NOMO-1 treated with DMSO at 0.1 percent for 48 hours (cell line): ENCODE data around the gene SOX15.

ENCODE experiments used
- DNase-seq: peaks from one replicate; lab custom pipeline; 2025; ENCODE audit not compliant: unreplicated experiment; lab: John Stamatoyannopoulos, UW

The SOX15 gene

GRCh38 chr17:7559320-7560171 lies 30.3 kb downstream of the SOX15 start:
- DNase-seq = no peak

GRCh38 chr17:7558544-7559319 lies 31.2 kb downstream of the SOX15 start, which contains the start of gene TNFSF13:
TNFSF13 (plus strand) TSS chr17:7558750; CDS start chr17:7559040, 290 bp downstream.
- peak; percentile 87 for DNase-seq

DNA sequence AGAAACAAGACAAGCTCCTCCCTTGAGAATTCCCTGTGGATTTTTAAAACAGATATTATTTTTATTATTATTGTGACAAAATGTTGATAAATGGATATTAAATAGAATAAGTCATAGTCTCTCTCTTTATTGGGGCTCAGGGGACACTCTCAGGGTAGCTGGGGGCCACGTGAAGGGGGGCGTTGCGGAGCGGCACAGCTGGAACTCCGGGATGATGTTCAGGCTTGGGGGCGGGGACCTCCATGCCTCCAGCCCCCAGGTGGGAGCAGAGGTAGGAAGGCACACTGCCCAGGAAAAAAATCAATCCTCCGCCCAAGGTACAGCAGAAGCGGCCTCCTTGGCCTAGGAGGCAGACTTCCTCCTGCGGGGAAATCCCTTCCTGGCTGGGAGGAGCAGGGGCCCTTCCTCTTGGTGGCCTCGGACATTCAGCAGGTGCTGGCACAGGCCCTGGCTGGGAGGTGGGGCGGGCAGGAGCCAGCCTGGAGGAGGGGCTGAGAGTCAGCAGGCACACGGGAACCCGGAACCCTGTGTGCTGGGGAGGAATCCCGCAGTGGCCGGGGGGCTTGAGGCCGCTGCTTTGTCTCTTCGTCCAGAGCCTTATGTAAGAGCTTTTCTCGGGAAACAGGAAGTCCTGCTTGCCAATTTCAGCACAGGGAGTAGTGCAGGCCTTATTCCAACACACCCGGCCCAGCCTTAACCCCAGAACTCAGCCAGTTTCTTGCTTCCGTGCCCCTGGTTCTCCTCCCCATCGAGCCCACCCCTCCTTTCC lies 31.9 kb downstream of the SOX15 start:
- peak; percentile 75 for DNase-seq

- no peak for DNase-seq
These were observed 32.6 kb downstream of the SOX15 start for GRCh38 chr17:7557147-7557764.

- no peak for DNase-seq
These were observed 33.3 kb downstream of the SOX15 start for GRCh38 chr17:7556627-7557026.

- no peak for DNase-seq
These were observed 34.5 kb downstream of the SOX15 start for GRCh38 chr17:7555320-7555948.

DNA sequence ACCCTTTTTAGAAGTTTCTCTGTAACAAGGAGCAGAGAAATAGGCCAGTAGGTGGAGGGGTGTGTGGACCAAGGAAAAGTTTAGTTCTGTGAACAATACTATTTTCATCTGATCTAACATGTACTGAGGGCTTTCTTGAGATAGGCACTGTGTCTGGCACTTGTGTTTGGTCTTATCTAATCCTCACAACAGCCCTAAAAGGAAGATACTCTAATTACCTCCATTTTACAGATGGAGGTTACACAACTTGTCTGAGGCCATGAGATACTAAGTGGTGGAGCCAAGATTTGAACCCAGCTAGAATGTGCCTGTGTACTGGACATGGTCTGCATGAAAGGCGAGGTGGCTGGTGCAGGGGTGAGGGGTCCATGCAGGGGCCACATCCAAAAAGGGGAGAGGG lies 36.5 kb downstream of the SOX15 start:
- DNase-seq = no peak

- peak; percentile 80 for DNase-seq
These were observed 37.3 kb downstream of the SOX15 start for GRCh38 chr17:7552621-7553051.

- DNase-seq = no peak
These were observed 38.5 kb downstream of the SOX15 start for GRCh38 chr17:7551396-7551795.

- no peak for DNase-seq
These were observed 39.5 kb downstream of the SOX15 start for GRCh38 chr17:7550344-7550743.

- DNase-seq = no peak
These were observed 40.4 kb downstream of the SOX15 start for GRCh38 chr17:7549401-7550055.

DNA sequence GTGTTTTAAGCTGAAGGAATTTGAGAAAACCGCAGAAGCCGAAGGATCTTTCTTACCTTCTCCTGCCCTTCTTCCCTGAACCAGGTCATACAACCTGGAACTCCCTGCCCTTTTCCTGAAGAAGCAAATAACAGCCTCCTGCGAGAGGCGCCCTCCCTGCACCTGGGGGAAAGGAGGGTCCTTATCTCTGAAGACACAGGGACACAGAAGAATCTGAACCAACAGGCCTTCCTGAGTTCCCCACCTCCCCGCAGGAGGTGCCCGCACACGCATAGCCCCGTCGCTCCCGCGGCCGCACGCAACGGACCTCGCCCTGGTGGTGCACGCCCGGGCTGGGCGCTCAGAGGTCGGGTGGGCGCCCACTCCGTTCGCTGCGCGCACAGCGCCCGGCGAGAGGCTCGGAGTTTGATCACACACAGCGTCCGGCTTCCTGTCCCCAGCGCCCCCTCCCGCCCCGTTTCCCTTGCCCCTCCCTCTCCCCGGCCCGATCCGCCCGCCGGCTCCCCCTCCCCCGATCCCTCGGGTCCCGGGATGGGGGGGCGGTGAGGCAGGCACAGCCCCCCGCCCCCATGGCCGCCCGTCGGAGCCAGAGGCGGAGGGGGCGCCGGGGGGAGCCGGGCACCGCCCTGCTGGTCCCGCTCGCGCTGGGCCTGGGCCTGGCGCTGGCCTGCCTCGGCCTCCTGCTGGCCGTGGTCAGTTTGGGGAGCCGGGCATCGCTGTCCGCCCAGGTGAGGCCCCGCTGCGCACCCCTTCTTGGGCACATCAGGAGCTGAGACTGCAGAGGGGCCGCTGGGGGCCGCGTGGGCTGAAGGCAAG lies 41.1 kb downstream of the SOX15 start, which contains the start of gene TNFSF12:
TSS of gene TNFSF12 (plus strand) at position 474 of the 816 bp plus-strand sequence. CDS start at position 570, 96 bp downstream.
- DNase-seq = no peak

DNA sequence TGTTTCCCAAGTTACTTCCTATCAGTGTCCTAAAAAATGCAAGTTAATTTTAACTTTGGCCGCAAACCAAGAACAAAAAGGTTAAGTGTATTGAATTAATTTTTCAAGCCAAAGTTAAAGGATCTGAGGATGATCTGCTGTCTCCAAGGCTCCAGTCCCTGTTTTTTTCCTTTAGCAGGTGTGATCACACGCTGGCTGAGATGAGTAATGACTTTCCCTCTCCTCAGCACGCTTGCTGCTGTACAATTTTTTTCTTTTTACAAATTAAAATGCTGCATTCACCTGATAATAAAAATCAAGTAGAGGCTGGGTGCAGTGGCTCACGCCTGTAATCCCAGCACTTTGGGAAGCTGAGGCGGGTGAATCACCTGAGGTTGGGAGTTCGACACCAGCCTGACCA lies 45.0 kb downstream of the SOX15 start:
- no peak for DNase-seq

- no peak for DNase-seq
These were observed 48.7 kb downstream of the SOX15 start for GRCh38 chr17:7541074-7541621.

DNA sequence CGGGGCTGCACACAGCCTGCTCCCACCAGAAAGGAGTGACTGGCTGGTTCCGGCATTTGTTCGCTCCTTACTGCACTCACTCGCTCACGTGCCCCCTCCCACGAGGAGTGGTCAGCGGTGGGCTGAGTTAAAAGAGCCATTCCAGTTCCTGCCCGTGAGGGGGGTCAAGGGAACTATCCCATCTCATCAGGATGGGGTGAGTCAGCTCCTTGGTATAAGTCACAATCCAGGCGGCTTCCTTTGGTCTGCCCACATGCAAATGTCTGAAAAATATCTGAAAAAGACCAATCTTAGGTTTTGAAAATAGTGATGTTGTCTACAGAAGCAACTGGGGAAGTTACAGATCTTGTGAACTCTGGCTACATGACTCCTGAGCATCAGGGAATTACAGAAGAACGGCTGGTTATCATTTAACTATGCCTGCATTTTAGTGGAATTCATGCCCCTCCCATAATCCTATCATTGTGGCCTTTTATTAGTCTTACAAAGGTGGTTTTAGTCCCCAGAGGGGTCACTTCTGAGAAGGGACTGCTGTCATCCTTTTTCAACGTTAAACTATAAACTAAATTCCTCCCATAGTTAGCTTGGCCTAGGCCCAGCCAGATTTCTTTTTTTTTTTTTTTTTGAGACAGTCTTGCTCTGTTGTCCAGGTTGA lies 50.9 kb downstream of the SOX15 start:
- DNase-seq = no peak
